ENCODE data around the gene ZNF101. TPM values are rescaled to one million over a fixed set of nuclear protein-coding genes. Genes with fewer than 3 reads are reported as not detected.

The ZNF101 gene
- total RNA-seq (10 to 100 TPM; 11.3 to 13.3 TPM), polyA plus RNA-seq (1 to 10 TPM; 2.0 to 6.5 TPM)
- long read RNA-seq, donor 1, full-length matches to known transcripts: 8 of 10 reads
- long read RNA-seq, donor 1, partial matches to known transcripts: 1 of 10 reads
- long read RNA-seq, donor 1, other reads (novel, unspliced or antisense): 1 of 10 reads
- long read RNA-seq, donor 2, partial matches to known transcripts: 1 of 2 reads
- long read RNA-seq, donor 2, other reads (novel, unspliced or antisense): 1 of 2 reads

GRCh38 chr19:19668230-19669012, at the start of gene ZNF101:
ZNF101 (plus strand) TSS chr19:19668839; CDS start chr19:19668964, 125 bp downstream.
- Histone ChIP-seq H3K36me3 (ENCODE audit: control insufficient read depth in 1 of 2, insufficient read depth in 2 of 2, low read length in 1 of 2) (no peaks in the 10 kb centered on the region), H3K27me3 (ENCODE audit: control insufficient read depth in 1 of 2, insufficient read depth in 2 of 2, low read length in 1 of 2) (no peaks in the 10 kb centered on the region), H3K9me3 (ENCODE audit: control insufficient read depth, low read length) (no peaks in the 10 kb centered on the region), H3K4me1 (ENCODE audit: control insufficient read depth in 1 of 2, insufficient read depth in 2 of 2, low read length in 2 of 2) (no peaks in the 10 kb centered on the region), H3K4me3 (ENCODE audit: low read length in 2 of 2) (peak within 1 kb of the TSS; percentile 65 to 75), H3K27ac (ENCODE audit: low read depth in 1 of 2, low read length in 2 of 2) (peak within 1 kb of the TSS in 1 of 2 donors; percentile 32)
- WGBS, 2 donors: 4 to 5% methylated on average over 36 of the region's 36 CpGs
- ATAC-seq (ENCODE audit: low FRiP score) (peak; percentile 89), DNase-seq (peak; percentile 96 to 97)
- intact Hi-C loops (cut with DNase I): loop anchor here in 1 of 2 donors (5.0 to 10.0 kb wide), 2 partner anchors 64 to 156 kb away; partner anchors contain the start of genes ZNF14 and ZNF506

GRCh38 chr19:19619181-19619848, 49.3 kb upstream of the ZNF101 start:
- no peak overlapping the region for H3K27ac ChIP-seq (ENCODE audit: low read depth in 1 of 2, low read length in 2 of 2)
- intact Hi-C loops (cut with DNase I): no loop called here
- WGBS, 2 donors: 64% methylated on average over 21 of the region's 21 CpGs

GRCh38 chr19:19619849-19620210, 48.8 kb upstream of the ZNF101 start:
- no peak for DNase-seq
- ATAC-seq (ENCODE audit: low FRiP score): no peak

More at GRCh38 chr19:19619181-19619848, 49.3 kb upstream of the ZNF101 start:
- Histone ChIP-seq H3K4me3 (ENCODE audit: low read length in 2 of 2) (no peak overlapping the region), H3K9me3 (ENCODE audit: control insufficient read depth, low read length) (no peaks in the 10 kb centered on the region), H3K27me3 (ENCODE audit: control insufficient read depth in 1 of 2, insufficient read depth in 2 of 2, low read length in 1 of 2) (no peaks in the 10 kb centered on the region), H3K4me1 (ENCODE audit: control insufficient read depth in 1 of 2, insufficient read depth in 2 of 2, low read length in 2 of 2) (no peaks in the 10 kb centered on the region), H3K36me3 (ENCODE audit: control insufficient read depth in 1 of 2, insufficient read depth in 2 of 2, low read length in 1 of 2) (no peaks in the 10 kb centered on the region)
- DNase-seq: no peak
- no peak for ATAC-seq (ENCODE audit: low FRiP score)

GRCh38 chr19:19623383-19623782, 45.3 kb upstream of the ZNF101 start:
- no peaks in the 10 kb centered on the region for H3K4me1 ChIP-seq (ENCODE audit: control insufficient read depth in 1 of 2, insufficient read depth in 2 of 2, low read length in 2 of 2)
- no peaks in the 10 kb centered on the region for H3K27me3 ChIP-seq (ENCODE audit: control insufficient read depth in 1 of 2, insufficient read depth in 2 of 2, low read length in 1 of 2)
- DNase-seq (no peak), ATAC-seq (ENCODE audit: low FRiP score) (no peak)
- no peak overlapping the region for H3K4me3 ChIP-seq (ENCODE audit: low read length in 2 of 2)
- no peaks in the 10 kb centered on the region for H3K36me3 ChIP-seq (ENCODE audit: control insufficient read depth in 1 of 2, insufficient read depth in 2 of 2, low read length in 1 of 2)
- H3K9me3 ChIP-seq (ENCODE audit: control insufficient read depth, low read length): no peaks in the 10 kb centered on the region
- no peak overlapping the region for H3K27ac ChIP-seq (ENCODE audit: low read depth in 1 of 2, low read length in 2 of 2)
- 81 to 87% methylated on average over 5 of the region's 5 CpGs for WGBS, 2 donors
- intact Hi-C loops (cut with DNase I): no loop called here

More at GRCh38 chr19:19619849-19620210, 48.8 kb upstream of the ZNF101 start:
- Histone ChIP-seq H3K36me3 (ENCODE audit: control insufficient read depth in 1 of 2, insufficient read depth in 2 of 2, low read length in 1 of 2) (no peaks in the 10 kb centered on the region), H3K27ac (ENCODE audit: low read depth in 1 of 2, low read length in 2 of 2) (no peak overlapping the region), H3K4me3 (ENCODE audit: low read length in 2 of 2) (no peak overlapping the region), H3K27me3 (ENCODE audit: control insufficient read depth in 1 of 2, insufficient read depth in 2 of 2, low read length in 1 of 2) (no peaks in the 10 kb centered on the region), H3K9me3 (ENCODE audit: control insufficient read depth, low read length) (no peaks in the 10 kb centered on the region), H3K4me1 (ENCODE audit: control insufficient read depth in 1 of 2, insufficient read depth in 2 of 2, low read length in 2 of 2) (no peaks in the 10 kb centered on the region)
- intact Hi-C loops (cut with DNase I): no loop called here
- WGBS, 2 donors: 86% methylated on average over 7 of the region's 7 CpGs

- 96 to 97% methylated on average over 19 of the region's 19 CpGs for WGBS, 2 donors
- H3K27ac ChIP-seq (ENCODE audit: low read depth in 1 of 2, low read length in 2 of 2): no peak overlapping the region
- no peaks in the 10 kb centered on the region for H3K4me1 ChIP-seq (ENCODE audit: control insufficient read depth in 1 of 2, insufficient read depth in 2 of 2, low read length in 2 of 2)
- H3K9me3 ChIP-seq (ENCODE audit: control insufficient read depth, low read length): no peaks in the 10 kb centered on the region
- no peak for DNase-seq
- ATAC-seq (ENCODE audit: low FRiP score): no peak
- no peak overlapping the region for H3K4me3 ChIP-seq (ENCODE audit: low read length in 2 of 2)
- H3K27me3 ChIP-seq (ENCODE audit: control insufficient read depth in 1 of 2, insufficient read depth in 2 of 2, low read length in 1 of 2): no peaks in the 10 kb centered on the region
- H3K36me3 ChIP-seq (ENCODE audit: control insufficient read depth in 1 of 2, insufficient read depth in 2 of 2, low read length in 1 of 2): no peaks in the 10 kb centered on the region
- intact Hi-C loops (cut with DNase I): no loop called here
Measured at GRCh38 chr19:19624032-19624570, 44.5 kb upstream of the ZNF101 start.

- no peaks in the 10 kb centered on the region for H3K36me3 ChIP-seq (ENCODE audit: control insufficient read depth in 1 of 2, insufficient read depth in 2 of 2, low read length in 1 of 2)
- intact Hi-C loops (cut with DNase I): no loop called here
- DNase-seq (no peak), ATAC-seq (ENCODE audit: low FRiP score) (peak; percentile 7)
- no peak overlapping the region for H3K27ac ChIP-seq (ENCODE audit: low read depth in 1 of 2, low read length in 2 of 2)
- H3K27me3 ChIP-seq (ENCODE audit: control insufficient read depth in 1 of 2, insufficient read depth in 2 of 2, low read length in 1 of 2): no peaks in the 10 kb centered on the region
- H3K9me3 ChIP-seq (ENCODE audit: control insufficient read depth, low read length): no peaks in the 10 kb centered on the region
- 97% methylated on average over 48 of the region's 48 CpGs for WGBS, 2 donors
- no peaks in the 10 kb centered on the region for H3K4me1 ChIP-seq (ENCODE audit: control insufficient read depth in 1 of 2, insufficient read depth in 2 of 2, low read length in 2 of 2)
- no peak overlapping the region for H3K4me3 ChIP-seq (ENCODE audit: low read length in 2 of 2)
Measured at GRCh38 chr19:19626516-19627472, 41.8 kb upstream of the ZNF101 start.

GRCh38 chr19:19627621-19628500, 40.8 kb upstream of the ZNF101 start, which contains the start of gene LPAR2:
LPAR2 (minus strand) TSS chr19:19628220; CDS start chr19:19627275, 945 bp downstream.
- no peaks in the 10 kb centered on the region for H3K36me3 ChIP-seq (ENCODE audit: control insufficient read depth in 1 of 2, insufficient read depth in 2 of 2, low read length in 1 of 2)
- no peaks in the 10 kb centered on the region for H3K27me3 ChIP-seq (ENCODE audit: control insufficient read depth in 1 of 2, insufficient read depth in 2 of 2, low read length in 1 of 2)
- intact Hi-C loops (cut with DNase I): no loop called here
- DNase-seq (no peak), ATAC-seq (ENCODE audit: low FRiP score) (peak; percentile 47)
- no peaks in the 10 kb centered on the region for H3K9me3 ChIP-seq (ENCODE audit: control insufficient read depth, low read length)
- no peak within 1 kb of the TSS for H3K4me3 ChIP-seq (ENCODE audit: low read length in 2 of 2)
- H3K4me1 ChIP-seq (ENCODE audit: control insufficient read depth in 1 of 2, insufficient read depth in 2 of 2, low read length in 2 of 2): no peaks in the 10 kb centered on the region
- H3K27ac ChIP-seq (ENCODE audit: low read depth in 1 of 2, low read length in 2 of 2): no peak within 1 kb of the TSS
- WGBS, 2 donors: 2 to 4% methylated on average over 62 to 87 of the region's 87 CpGs
